OCI-LY3 (cell line): ENCODE data around the gene BRWD1.
"Not testable (repeated sequence)": the region's sequence is repeated elsewhere in the genome, so short reads cannot be mapped to it uniquely, and the experiment has no call there.

Source experiments
- H2AFZ ChIP-seq: fragments of 200-600, 300-600 bp; shearing (Covaris generic); 2 replicates; pipeline ENCODE4 v1.6.0; 2014; ENCODE audit warnings: antibody characterized with exemption, low read depth, low read length
- H3K27ac ChIP-seq: fragments of 200-600, 300-600 bp; sonication (generic); 2 replicates; pipeline ENCODE4 v1.5.1; 2014; ENCODE audit warnings: mild to moderate bottlenecking, low read length, moderate library complexity, mixed read lengths
- H3K27me3 ChIP-seq: fragments of 200-600, 300-600 bp; sonication (generic); 2 replicates; pipeline ENCODE4 v1.6.1; 2014; ENCODE audit warnings: low read depth, low read length, mixed read lengths
- H3K36me3 ChIP-seq: fragments of 200-600, 300-600 bp; sonication (generic); replicated peaks from 2 replicates; pipeline ENCODE3; 2014; ENCODE audit warnings: low read depth, low read length, mixed read lengths
- H3K4me1 ChIP-seq: fragments of 300-600, 200-600 bp; sonication (generic); 2 replicates; pipeline ENCODE4 v1.6.1; 2014; ENCODE audit warnings: low read length, mixed read lengths
- H3K4me2 ChIP-seq: fragments of 200-600, 300-600 bp; sonication (generic); 2 replicates; pipeline ENCODE4 v1.6.1; 2014; ENCODE audit warnings: low read length, mixed read lengths
- H3K4me3 ChIP-seq: fragments of 300-600, 200-600 bp; sonication (generic); 2 replicates; pipeline ENCODE4 v1.5.1; 2014; ENCODE audit warnings: antibody characterized with exemption, mild to moderate bottlenecking, low read length, moderate library complexity
- H3K79me2 ChIP-seq: fragments of 300-600, 200-600 bp; shearing (Covaris generic); 2 replicates; pipeline ENCODE4 v1.6.1; 2014; ENCODE audit warnings: mild to moderate bottlenecking, low read length, mixed read lengths
- H3K9ac ChIP-seq: fragments of 300-600, 200-600 bp; shearing (Covaris generic); 2 replicates; pipeline ENCODE4 v1.6.0; 2014; ENCODE audit warnings: mild to moderate bottlenecking, low read length, moderate library complexity
- H3K9me3 ChIP-seq: fragments of 200-600, 300-600 bp; shearing (Covaris generic); 2 replicates; pipeline ENCODE4 v1.6.1; 2014; ENCODE audit warnings: low read length, mixed read lengths; ENCODE audit not compliant: insufficient read depth
- H4K20me1 ChIP-seq: fragments of 200-600, 300-600 bp; sonication (generic); 2 replicates; pipeline ENCODE4 v1.6.1; 2016; ENCODE audit warnings: low read length, mixed read lengths; ENCODE audit not compliant: insufficient read depth
- CTCF ChIP-seq: fragments of 200-600, 300-600 bp; sonication (generic); IDR thresholded peaks from 2 replicates; pipeline ENCODE4 v1.5.1; 2014; ENCODE audit warnings: antibody characterized with exemption, low read length, low read depth
- EZH2phosphoT487 ChIP-seq: fragments of 200-600 bp; shearing (Covaris generic); IDR thresholded peaks from 2 replicates; pipeline ENCODE4 v1.6.1; 2018; ENCODE audit warnings: antibody characterized with exemption, mixed run types, low read depth

The BRWD1 gene

GRCh38 chr21:39159342-39160063 is 153.9 kb downstream of the BRWD1 start:
- H2AFZ ChIP-seq = no peak overlapping the region
- no peak overlapping the region for H3K9ac ChIP-seq
- H4K20me1 ChIP-seq = no peaks in the 10 kb centered on the region
- no peak overlapping the region for H3K4me3 ChIP-seq
- H3K79me2 ChIP-seq = no peaks in the 10 kb centered on the region
- TF ChIP-seq EZH2phosphoT487 = no peak
- TF ChIP-seq CTCF = no peak
- H3K27me3 ChIP-seq = no peaks in the 10 kb centered on the region
- no peak overlapping the region for H3K27ac ChIP-seq
- H3K4me2 ChIP-seq = no peak overlapping the region
- H3K9me3 ChIP-seq = no peaks in the 10 kb centered on the region
- H3K36me3 ChIP-seq = no peaks in the 10 kb centered on the region
- H3K4me1 ChIP-seq = no peaks in the 10 kb centered on the region

- H4K20me1 ChIP-seq, H3K4me1 ChIP-seq, H3K4me2 ChIP-seq, H3K9me3 ChIP-seq, H3K9ac ChIP-seq, H3K27me3 ChIP-seq, H3K27ac ChIP-seq, H3K36me3 ChIP-seq, H2AFZ ChIP-seq, H3K4me3 ChIP-seq, H3K79me2 ChIP-seq: not testable (repeated sequence)
These were observed 156.2 kb downstream of the BRWD1 start for GRCh38 chr21:39157241-39157640.

GRCh38 chr21:39156024-39156423 is 157.4 kb downstream of the BRWD1 start:
- H3K79me2 ChIP-seq = no peaks in the 10 kb centered on the region
- H3K9ac ChIP-seq = no peak overlapping the region
- H3K4me2 ChIP-seq = no peak overlapping the region
- no peaks in the 10 kb centered on the region for H3K4me1 ChIP-seq
- H3K4me3 ChIP-seq = no peak overlapping the region
- H3K27me3 ChIP-seq = no peaks in the 10 kb centered on the region
- H3K9me3 ChIP-seq = no peaks in the 10 kb centered on the region
- H4K20me1 ChIP-seq = no peaks in the 10 kb centered on the region
- TF ChIP-seq CTCF = no peak
- TF ChIP-seq EZH2phosphoT487 = no peak
- no peaks in the 10 kb centered on the region for H3K36me3 ChIP-seq
- no peak overlapping the region for H3K27ac ChIP-seq
- H2AFZ ChIP-seq = no peak overlapping the region

GRCh38 chr21:39155578-39155977 is 157.9 kb downstream of the BRWD1 start:
- Histone ChIP-seq H3K27me3 (no peaks in the 10 kb centered on the region), H4K20me1 (no peaks in the 10 kb centered on the region), H2AFZ (no peak overlapping the region), H3K36me3 (no peaks in the 10 kb centered on the region), H3K4me3 (no peak overlapping the region), H3K27ac (no peak overlapping the region), H3K9me3 (no peaks in the 10 kb centered on the region), H3K9ac (no peak overlapping the region), H3K4me2 (no peak overlapping the region), H3K4me1 (no peaks in the 10 kb centered on the region), H3K79me2 (no peaks in the 10 kb centered on the region)
- no peak for TF ChIP-seq EZH2phosphoT487
- TF ChIP-seq CTCF = no peak
